Measurements from ENCODE around the gene TBC1D7.

DNA sequence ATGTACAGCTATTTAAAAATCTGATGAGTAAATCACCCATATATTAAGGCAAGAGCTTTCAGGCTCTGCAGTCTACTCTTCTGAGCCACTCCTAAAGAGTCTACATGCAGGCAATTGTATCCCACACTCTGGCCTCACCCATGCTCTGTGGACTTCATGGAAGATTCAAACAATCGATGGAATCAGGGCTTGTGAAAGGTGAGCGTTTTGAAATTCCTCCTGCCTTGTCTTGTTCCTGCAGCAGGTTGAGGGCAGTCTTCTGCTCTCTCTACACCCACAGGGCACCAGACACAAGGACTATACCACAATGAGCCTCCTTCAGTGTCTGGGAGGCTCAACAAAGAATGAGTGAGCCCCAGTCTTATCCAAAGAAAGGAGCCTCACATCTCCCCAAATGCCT, 51.1 kb downstream of the TBC1D7 start:
- TF ChIP-seq, protein P1, sequence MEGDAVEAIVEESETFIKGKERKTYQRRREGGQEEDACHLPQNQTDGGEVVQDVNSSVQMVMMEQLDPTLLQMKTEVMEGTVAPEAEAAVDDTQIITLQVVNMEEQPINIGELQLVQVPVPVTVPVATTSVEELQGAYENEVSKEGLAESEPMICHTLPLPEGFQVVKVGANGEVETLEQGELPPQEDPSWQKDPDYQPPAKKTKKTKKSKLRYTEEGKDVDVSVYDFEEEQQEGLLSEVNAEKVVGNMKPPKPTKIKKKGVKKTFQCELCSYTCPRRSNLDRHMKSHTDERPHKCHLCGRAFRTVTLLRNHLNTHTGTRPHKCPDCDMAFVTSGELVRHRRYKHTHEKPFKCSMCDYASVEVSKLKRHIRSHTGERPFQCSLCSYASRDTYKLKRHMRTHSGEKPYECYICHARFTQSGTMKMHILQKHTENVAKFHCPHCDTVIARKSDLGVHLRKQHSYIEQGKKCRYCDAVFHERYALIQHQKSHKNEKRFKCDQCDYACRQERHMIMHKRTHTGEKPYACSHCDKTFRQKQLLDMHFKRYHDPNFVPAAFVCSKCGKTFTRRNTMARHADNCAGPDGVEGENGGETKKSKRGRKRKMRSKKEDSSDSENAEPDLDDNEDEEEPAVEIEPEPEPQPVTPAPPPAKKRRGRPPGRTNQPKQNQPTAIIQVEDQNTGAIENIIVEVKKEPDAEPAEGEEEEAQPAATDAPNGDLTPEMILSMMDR (IDR thresholded peaks at IDR 0.05; ENCODE audit: insufficient read depth, low read length, poor library complexity, severe bottlenecking) = no peak
- no peak for TF ChIP-seq EZH2phosphoT487 (conservative IDR thresholded peaks at IDR 0.05; ENCODE audit: low read length)

All from SU-DHL-6 (cell line).